Dedifferentiated amniotic fluid mesenchymal stem cell (primary cell): ENCODE data around the gene ANAPC2.

Experiments used
- DNase-seq: peaks from one replicate; pipeline ENCODE4 v3.0.0-alpha.2; 2016; ENCODE audit errors: extremely low spot score

ANAPC2 gene

GRCh38 chr9:137188490-137189296 is at the start of gene ANAPC2, which contains the start of gene SSNA1:
ANAPC2 (minus strand) TSS chr9:137188560; CDS start chr9:137188532, 28 bp downstream.
SSNA1 (plus strand) TSS chr9:137188676; CDS start chr9:137188727, 51 bp downstream.
- peak; percentile 82 for DNase-seq

- DNase-seq = no peak
Observed at GRCh38 chr9:137236936-137237421, 48.6 kb upstream of the ANAPC2 start.

GRCh38 chr9:137236238-137236935 is 48.0 kb upstream of the ANAPC2 start:
- DNase-seq = peak; percentile 58

GRCh38 chr9:137235424-137236237 is 47.3 kb upstream of the ANAPC2 start:
- DNase-seq = no peak

GRCh38 chr9:137234758-137235423 is 46.5 kb upstream of the ANAPC2 start:
- no peak for DNase-seq

- no peak for DNase-seq
Observed at GRCh38 chr9:137234055-137234697, 45.8 kb upstream of the ANAPC2 start.

- DNase-seq = no peak
Observed at GRCh38 chr9:137233143-137233980, 45.0 kb upstream of the ANAPC2 start.

- no peak for DNase-seq
Observed at GRCh38 chr9:137232510-137232909, 44.1 kb upstream of the ANAPC2 start.

GRCh38 chr9:137232101-137232500 is 43.7 kb upstream of the ANAPC2 start:
- DNase-seq = no peak

GRCh38 chr9:137231372-137232039 is 43.1 kb upstream of the ANAPC2 start:
- no peak for DNase-seq

- no peak for DNase-seq
Observed at GRCh38 chr9:137230705-137231371, 42.5 kb upstream of the ANAPC2 start, which contains the start of gene SLC34A3. SLC34A3 (plus strand) TSS chr9:137230901; CDS start chr9:137231703, 802 bp downstream.

- no peak for DNase-seq
Observed at GRCh38 chr9:137229903-137230704, 41.7 kb upstream of the ANAPC2 start.

- no peak for DNase-seq
Observed at GRCh38 chr9:137228968-137229896, 40.9 kb upstream of the ANAPC2 start.

GRCh38 chr9:137228506-137228967 is 40.2 kb upstream of the ANAPC2 start:
- DNase-seq = no peak

- DNase-seq = no peak
Observed at GRCh38 chr9:137227853-137228505, 39.6 kb upstream of the ANAPC2 start.
